ENCODE results near the gene ATOH8. TPM values are rescaled to one million over a fixed set of nuclear protein-coding genes. Genes with fewer than 3 reads are reported as not detected.

The ATOH8 gene
- total RNA-seq, 4 donors from 2014 or later, result 2.0 to 24.6 (median 7.6) TPM

DNA sequence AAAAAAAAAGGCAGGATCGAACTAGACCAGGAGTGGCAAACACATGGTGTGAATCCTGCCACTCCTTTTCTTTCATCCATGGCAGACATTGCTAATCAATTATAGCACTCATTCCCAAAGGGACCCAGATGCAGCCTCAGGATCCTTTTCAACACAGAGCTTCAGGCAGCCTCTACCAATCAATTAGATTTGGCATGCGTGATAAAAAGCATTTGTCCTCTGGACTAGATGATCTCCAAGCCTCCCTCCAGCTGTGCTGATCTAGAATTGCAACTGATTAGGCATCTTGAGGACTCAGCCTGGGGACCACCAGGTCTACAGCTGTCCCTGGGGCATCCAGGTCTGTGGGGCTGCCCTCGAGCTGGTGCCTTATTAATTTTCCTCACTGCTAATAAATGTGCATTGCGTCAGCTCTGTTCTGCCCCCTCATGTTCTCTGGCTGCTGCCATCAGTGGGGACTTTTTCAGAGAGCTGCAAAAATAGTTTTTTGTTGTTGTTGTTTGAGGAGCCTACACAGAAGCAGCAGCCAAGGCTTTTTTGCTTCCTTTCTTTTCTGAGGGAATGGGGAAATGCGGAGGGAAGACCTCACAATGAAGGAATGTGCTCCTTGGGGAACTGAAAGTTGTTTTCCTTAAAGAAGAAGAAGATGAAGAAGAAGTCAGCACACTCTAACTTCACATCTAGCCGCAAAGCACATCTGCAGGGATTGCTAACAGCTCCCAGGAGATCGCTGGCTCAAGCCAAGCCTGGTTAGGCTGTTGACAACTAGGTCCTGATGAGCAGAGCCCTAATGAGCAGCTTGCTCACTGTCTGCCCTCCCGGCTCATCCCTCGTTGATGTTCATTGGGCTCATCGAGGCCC, 8.8 kb upstream of the ATOH8 start:
- H3K4me3 ChIP-seq, result peak overlapping the region in 1 of 4 donors; percentile 38
- peak overlapping the region; percentile 44 to 93 (median 90) for H3K27ac ChIP-seq
- no peak for TF ChIP-seq POLR2A (IDR thresholded peaks at IDR 0.05)
- TF ChIP-seq, protein P1, sequence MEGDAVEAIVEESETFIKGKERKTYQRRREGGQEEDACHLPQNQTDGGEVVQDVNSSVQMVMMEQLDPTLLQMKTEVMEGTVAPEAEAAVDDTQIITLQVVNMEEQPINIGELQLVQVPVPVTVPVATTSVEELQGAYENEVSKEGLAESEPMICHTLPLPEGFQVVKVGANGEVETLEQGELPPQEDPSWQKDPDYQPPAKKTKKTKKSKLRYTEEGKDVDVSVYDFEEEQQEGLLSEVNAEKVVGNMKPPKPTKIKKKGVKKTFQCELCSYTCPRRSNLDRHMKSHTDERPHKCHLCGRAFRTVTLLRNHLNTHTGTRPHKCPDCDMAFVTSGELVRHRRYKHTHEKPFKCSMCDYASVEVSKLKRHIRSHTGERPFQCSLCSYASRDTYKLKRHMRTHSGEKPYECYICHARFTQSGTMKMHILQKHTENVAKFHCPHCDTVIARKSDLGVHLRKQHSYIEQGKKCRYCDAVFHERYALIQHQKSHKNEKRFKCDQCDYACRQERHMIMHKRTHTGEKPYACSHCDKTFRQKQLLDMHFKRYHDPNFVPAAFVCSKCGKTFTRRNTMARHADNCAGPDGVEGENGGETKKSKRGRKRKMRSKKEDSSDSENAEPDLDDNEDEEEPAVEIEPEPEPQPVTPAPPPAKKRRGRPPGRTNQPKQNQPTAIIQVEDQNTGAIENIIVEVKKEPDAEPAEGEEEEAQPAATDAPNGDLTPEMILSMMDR (IDR thresholded peaks at IDR 0.05), result no peak
- no peak for DNase-seq
- intact Hi-C loops (cut with DNase I), result no loop called here
- WGBS, 2 donors, result 40 to 51% methylated on average over 10 of the region's 10 CpGs
- H3K9me3 ChIP-seq, result no peaks in the 10 kb centered on the region
- peaks cover 30 to 83% (median 75%) of the 10 kb centered on the region in 3 donors for H3K4me1 ChIP-seq
- H3K27me3 ChIP-seq, result peaks cover 0 to 43% (median 0%) of the 10 kb centered on the region in 4 donors
- no peaks in the 10 kb centered on the region for H3K36me3 ChIP-seq

DNA sequence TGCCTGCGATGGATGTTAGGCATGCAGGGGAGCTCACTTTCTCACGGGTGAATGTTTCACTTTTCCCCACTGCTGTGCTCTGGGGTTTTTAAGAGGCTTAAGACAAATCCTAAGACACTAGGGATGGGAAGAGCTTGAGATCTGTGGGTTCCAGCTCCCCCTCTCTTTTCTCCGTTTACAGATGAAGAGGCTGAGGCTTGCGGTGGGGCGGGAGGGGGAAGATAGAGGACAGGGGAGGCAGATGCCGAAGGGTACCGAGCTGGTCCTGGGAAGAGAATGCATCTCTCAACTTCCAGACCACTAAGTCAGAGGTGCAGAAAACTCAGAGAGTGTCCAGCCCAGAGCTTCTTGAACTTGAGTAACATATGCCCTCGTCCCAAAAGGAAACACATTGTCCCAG, 8.2 kb upstream of the ATOH8 start:
- TF ChIP-seq POLR2A (IDR thresholded peaks at IDR 0.05), result no peak
- TF ChIP-seq, protein P1 (IDR thresholded peaks at IDR 0.05), result no peak
- H3K36me3 ChIP-seq, result no peaks in the 10 kb centered on the region
- no peaks in the 10 kb centered on the region for H3K9me3 ChIP-seq
- H3K4me1 ChIP-seq, result peaks cover 30 to 83% (median 72%) of the 10 kb centered on the region in 3 donors
- peak overlapping the region; percentile 44 to 93 (median 90) for H3K27ac ChIP-seq
- DNase-seq, result no peak
- intact Hi-C loops (cut with DNase I), result no loop called here
- H3K4me3 ChIP-seq, result no peak overlapping the region
- WGBS, 2 donors, result 53 to 57% methylated on average over 5 to 8 of the region's 8 CpGs
- H3K27me3 ChIP-seq, result peaks cover 0 to 44% (median 0%) of the 10 kb centered on the region in 4 donors

DNA sequence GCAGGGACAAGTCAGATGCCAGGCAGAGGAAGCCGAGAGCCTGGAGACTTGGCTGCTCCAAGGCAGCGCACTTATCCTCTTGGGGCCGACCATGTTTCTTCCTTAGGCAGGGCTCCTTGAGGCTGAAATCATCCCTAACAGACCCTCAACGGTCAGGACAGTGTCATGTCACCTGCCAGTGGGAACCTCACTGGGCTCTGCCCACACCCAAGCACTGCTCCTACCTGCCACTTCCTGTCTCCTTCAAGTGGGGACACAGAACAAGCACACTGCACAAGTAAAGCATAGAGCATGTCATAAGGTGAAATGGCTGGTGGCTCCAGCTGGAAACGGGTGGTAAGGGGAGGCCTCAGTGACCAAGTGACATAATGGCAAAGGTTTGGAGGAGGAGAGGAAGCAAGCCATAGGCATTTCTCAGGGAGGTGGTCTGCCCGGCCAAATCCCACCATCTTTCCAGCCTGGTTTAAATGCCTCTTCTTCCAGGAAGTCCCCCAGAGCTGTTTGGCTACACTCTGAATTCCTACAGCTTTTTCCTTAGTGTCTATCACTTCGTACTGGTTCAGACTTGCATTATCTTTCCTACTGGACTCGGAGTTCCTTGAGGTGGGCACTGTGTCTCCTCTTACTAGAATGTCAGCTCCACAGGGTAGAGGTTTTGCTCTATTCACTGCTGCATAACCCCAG, 7.3 kb upstream of the ATOH8 start:
- peaks cover 23 to 83% (median 72%) of the 10 kb centered on the region in 3 donors for H3K4me1 ChIP-seq
- TF ChIP-seq, protein P1 (IDR thresholded peaks at IDR 0.05), result no peak
- intact Hi-C loops (cut with DNase I), result no loop called here
- H3K27ac ChIP-seq, result peak overlapping the region; percentile 44 to 93 (median 90)
- no peaks in the 10 kb centered on the region for H3K9me3 ChIP-seq
- no peak for DNase-seq
- H3K27me3 ChIP-seq, result peaks cover 0 to 47% (median 0%) of the 10 kb centered on the region in 4 donors
- no peaks in the 10 kb centered on the region for H3K36me3 ChIP-seq
- 69 to 83% methylated on average over 7 to 8 of the region's 8 CpGs for WGBS, 2 donors
- no peak overlapping the region for H3K4me3 ChIP-seq

DNA sequence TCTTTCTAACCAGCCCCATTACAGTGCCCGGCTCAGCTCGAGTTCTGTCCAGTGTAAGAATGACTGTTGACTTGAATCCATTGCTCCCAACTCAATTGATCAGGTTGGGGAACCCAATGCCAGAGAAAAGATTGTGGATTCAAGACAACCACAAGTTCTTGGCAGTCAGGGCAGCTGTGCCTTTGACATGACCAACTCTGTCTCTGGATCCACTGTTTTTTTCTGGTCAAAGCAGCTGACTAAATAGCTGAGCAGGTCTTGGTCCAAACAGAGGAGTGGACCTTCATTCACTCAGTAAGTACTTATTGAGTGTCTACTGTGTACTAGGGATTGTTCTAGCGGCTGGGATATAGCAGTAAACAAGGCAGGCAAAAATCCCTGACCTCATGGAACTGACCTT, 6.3 kb upstream of the ATOH8 start:
- Histone ChIP-seq H3K27ac (peak overlapping the region in 1 of 4 donors; percentile 34), H3K4me3 (no peak overlapping the region), H3K4me1 (peaks cover 14 to 83% (median 64%) of the 10 kb centered on the region in 3 donors), H3K27me3 (peaks cover 0 to 50% (median 0%) of the 10 kb centered on the region in 4 donors), H3K9me3 (no peaks in the 10 kb centered on the region), H3K36me3 (no peaks in the 10 kb centered on the region)
- no peak for TF ChIP-seq POLR2A (IDR thresholded peaks at IDR 0.05)
- TF ChIP-seq, protein P1 (IDR thresholded peaks at IDR 0.05), result no peak
- 75 to 89% methylated on average over 2 to 3 of the region's 3 CpGs for WGBS, 2 donors
- no peak for DNase-seq
- intact Hi-C loops (cut with DNase I), result no loop called here

Measured in esophagus squamous epithelium (tissue), 5 donors.